Endothelial cell of umbilical vein (primary cell): ENCODE measurements around the gene PIK3R1. TPM values are rescaled to one million over a fixed set of nuclear protein-coding genes. Genes with fewer than 3 reads are reported as not detected.

Experiments used
- BruUV-seq: library from RNA; stranded (reverse); fragments of 400-500 nt; replicated peaks from 2 replicates; lab custom pipeline; 2021; lab: Mats Ljungman, UMichigan
- CTCF ChIA-PET: fragments of 300-600, 350-600 bp; sonication (Branson Sonifier 250); formaldehyde crosslinking; loops from one replicate; lab custom pipeline; 2021; ENCODE audit warnings: antibody characterized with exemption, inconsistent platforms; lab: Charles Lee
- POLR2A ChIA-PET: fragments of 300-600, 350-600 bp; sonication (Branson Sonifier 250); formaldehyde crosslinking; loops from one replicate; lab custom pipeline; 2021; ENCODE audit warnings: antibody characterized with exemption, inconsistent platforms; lab: Charles Lee
- DNase-seq: peaks from one replicate; pipeline ENCODE4 v3.0.0-alpha.2; 2011; ENCODE audit warnings: low read depth, low spot score
- FAIRE-seq: peaks from 2 replicates; lab custom pipeline; 2011; peaks lifted over from hg19 to GRCh38; lab: Jason Lieb, UNC
- H2AFZ ChIP-seq: 2 replicates; pipeline ENCODE4 v1.6.0; 2012; ENCODE audit warnings: low read depth, low read length, control low read depth, inconsistent platforms
- H3K27ac ChIP-seq: 2 replicates; pipeline ENCODE4 v1.5.1; 2011; ENCODE audit warnings: low read depth, mild to moderate bottlenecking, control low read depth, low read length, moderate library complexity; ENCODE audit not compliant: insufficient read depth
- H3K27me3 ChIP-seq, 2 experiments: 2 replicates each; pipeline versions ENCODE4 v1.6.0 to v1.6.1; 2011; ENCODE audit warnings: low read length in 2 of 2, mixed read lengths in 1 of 2; ENCODE audit not compliant: control insufficient read depth in 2 of 2, insufficient read depth in 2 of 2
- H3K36me3 ChIP-seq, 2 experiments: 2 replicates in 1 of 2; 3 replicates in 1 of 2; pipeline ENCODE4 v1.5.1; 2011; ENCODE audit warnings: low read length in 2 of 2, mild to moderate bottlenecking in 1 of 2, moderate library complexity in 1 of 2; ENCODE audit not compliant: control insufficient read depth in 2 of 2, insufficient read depth in 2 of 2; ENCODE audit errors: extremely low read depth in 1 of 2
- H3K4me1 ChIP-seq: 3 replicates; pipeline ENCODE4 v1.5.1; 2011; ENCODE audit warnings: mild to moderate bottlenecking, low read length; ENCODE audit not compliant: control insufficient read depth, insufficient read depth; ENCODE audit errors: extremely low read depth
- H3K4me2 ChIP-seq: 2 replicates; pipeline ENCODE4 v1.6.1; 2011; ENCODE audit warnings: low read length, control low read depth, mixed read lengths; ENCODE audit not compliant: insufficient read depth
- H3K4me3 ChIP-seq, 3 experiments: fragments of 200-600 bp in 1 of 3; sonication (generic), shearing (Covaris generic) in 1 of 3; replicated peaks in 1 of 3; 2 replicates each; pipeline ENCODE4 v1.5.1; 2011 to 2016; ENCODE audit warnings: control low read depth in 3 of 3, low read length in 3 of 3, mild to moderate bottlenecking in 2 of 3, inconsistent platforms in 1 of 3, low read depth in 1 of 3, moderate library complexity in 1 of 3; ENCODE audit not compliant: insufficient read depth in 1 of 3
- H3K79me2 ChIP-seq: 2 replicates; pipeline ENCODE4 v1.6.0; 2012; ENCODE audit warnings: low read length, inconsistent platforms; ENCODE audit not compliant: control insufficient read depth, insufficient read depth
- H3K9ac ChIP-seq: replicated peaks from 2 replicates; pipeline ENCODE3; 2011; ENCODE audit warnings: low read length, control low read depth; ENCODE audit not compliant: insufficient read depth; ENCODE audit errors: extremely low read depth
- H3K9me1 ChIP-seq: replicated peaks from 3 replicates; pipeline ENCODE4 v1.6.0; 2011; ENCODE audit warnings: mild to moderate bottlenecking, low read length; ENCODE audit not compliant: control insufficient read depth, insufficient read depth; ENCODE audit errors: extremely low read depth
- H3K9me3 ChIP-seq: replicated peaks from 2 replicates; pipeline ENCODE4 v1.5.1; 2012; ENCODE audit warnings: low read length, inconsistent platforms; ENCODE audit not compliant: control insufficient read depth, insufficient read depth
- H4K20me1 ChIP-seq: replicated peaks from 2 replicates; pipeline ENCODE3; 2011; ENCODE audit warnings: mild to moderate bottlenecking, low read length; ENCODE audit not compliant: control insufficient read depth, insufficient read depth; ENCODE audit errors: extremely low read depth
- EZH2 ChIP-seq: IDR thresholded peaks from 2 replicates; pipeline ENCODE4 v1.6.1; 2012; ENCODE audit warnings: borderline replicate concordance, low read depth, mild to moderate bottlenecking, moderate library complexity, low read length, inconsistent platforms; ENCODE audit not compliant: severe bottlenecking
- FOS ChIP-seq: IDR thresholded peaks from 2 replicates; pipeline ENCODE4 v1.6.1; 2011; ENCODE audit warnings: mild to moderate bottlenecking, low read length, moderate library complexity, borderline replicate concordance; ENCODE audit not compliant: insufficient read depth
- GATA2 ChIP-seq: IDR thresholded peaks from 2 replicates; pipeline ENCODE4 v1.7.0; 2011; ENCODE audit warnings: low read depth, mild to moderate bottlenecking, moderate library complexity, mixed read lengths, low read length; ENCODE audit not compliant: insufficient read length, insufficient read depth
- JUN ChIP-seq: IDR thresholded peaks from 2 replicates; pipeline ENCODE4 v1.6.1; 2011; ENCODE audit warnings: borderline replicate concordance, low read depth; ENCODE audit not compliant: insufficient read length, insufficient read depth
- MYC ChIP-seq: IDR thresholded peaks from one replicate; pipeline ENCODE4 v1.6.1; 2011; ENCODE audit warnings: mild to moderate bottlenecking, low read depth, low read length
- POLR2A ChIP-seq: IDR thresholded peaks from 2 replicates; pipeline ENCODE4 v1.6.1; 2012; ENCODE audit warnings: low read depth, mild to moderate bottlenecking, control low read depth, low read length
- POLR2AphosphoS5 ChIP-seq: IDR thresholded peaks from 2 replicates; pipeline ENCODE4 v1.6.1; 2012; ENCODE audit warnings: low read depth, mild to moderate bottlenecking, control low read depth, low read length, moderate library complexity; ENCODE audit not compliant: insufficient read depth
- dilution Hi-C: fragments of 300-500 bp; cut with MboI; formaldehyde crosslinking; loops from one replicate; pipeline ENCODE4 v1.15.0; 2019; ENCODE audit warnings: low sequenced_read_pairs; ENCODE audit not compliant: extremely low pct_ligation_motif_present
- intact Hi-C: fragments of 100-400 bp; cut with micrococcal nuclease; formaldehyde crosslinking; loops from one replicate; pipeline ENCODE4 v1.10.0; 2022
- polyA plus RNA-seq, 4 experiments: library from polyadenylated mRNA; depleted of rRNA in 3 of 4; stranded (reverse) in 3 of 4; unstranded in 1 of 4; fragments of >200 nt; gene quantifications; 2 replicates each; pipeline versions ENCODE4 v1.2.1 to v1.2.3, GENCODE V29; 2011 to 2012; ENCODE audit warnings: missing spikeins in 1 of 4
- total RNA-seq: library from RNA; stranded (reverse); gene quantifications from 2 replicates; pipeline ENCODE4 v1.2.3, GENCODE V29; 2021
- TF ChIP-seq, protein P1 (sequence below): IDR thresholded peaks from 2 replicates; pipeline ENCODE4 v1.6.1; 2011; ENCODE audit not compliant: insufficient read depth, insufficient read length
- TF ChIP-seq, protein P2 (sequence below), 2 donors: IDR thresholded peaks; 1 replicate in 1 of 2; 2 replicates in 1 of 2; pipeline ENCODE4 v1.5.1; 2011; ENCODE audit warnings: low read length in 2 of 2, mild to moderate bottlenecking in 2 of 2, moderate library complexity in 2 of 2, control low read depth in 1 of 2, inconsistent platforms in 1 of 2, low read depth in 1 of 2; ENCODE audit not compliant: insufficient read depth in 1 of 2; ENCODE audit errors: extremely low read depth in 1 of 2

Gene PIK3R1
- total and polyA plus RNA-seq, 2 donors (not counting 3 experiments of a cell fraction or from before 2014, with no cell fraction given): 2.8 to 30.0 TPM

DNA sequence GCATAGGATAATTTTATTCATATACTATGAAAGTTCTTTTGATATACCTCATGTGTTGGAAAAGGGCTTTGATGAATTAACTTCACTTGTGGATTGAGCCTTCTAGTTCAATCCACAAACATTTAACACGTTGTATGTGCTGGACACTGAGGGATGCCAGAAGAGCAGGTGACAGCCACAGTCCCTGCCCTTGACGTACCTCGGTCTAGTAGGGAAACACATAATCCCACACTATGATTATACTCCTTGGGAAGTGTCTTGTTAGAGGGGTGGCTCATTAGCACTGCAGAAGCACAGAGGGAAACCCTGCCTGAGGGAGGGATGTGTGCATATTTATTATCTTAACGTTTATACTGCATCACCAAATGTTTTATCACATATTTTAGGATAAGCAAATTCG, 61.2 kb downstream of the PIK3R1 start:
- TF ChIP-seq POLR2AphosphoS5 (no peak), EZH2 (no peak), FOS (no peak), GATA2 (no peak), POLR2A (no peak), MYC (no peak), JUN (no peak)
- TF ChIP-seq, protein P1, sequence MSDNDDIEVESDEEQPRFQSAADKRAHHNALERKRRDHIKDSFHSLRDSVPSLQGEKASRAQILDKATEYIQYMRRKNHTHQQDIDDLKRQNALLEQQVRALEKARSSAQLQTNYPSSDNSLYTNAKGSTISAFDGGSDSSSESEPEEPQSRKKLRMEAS: no peak
- TF ChIP-seq, protein P2, sequence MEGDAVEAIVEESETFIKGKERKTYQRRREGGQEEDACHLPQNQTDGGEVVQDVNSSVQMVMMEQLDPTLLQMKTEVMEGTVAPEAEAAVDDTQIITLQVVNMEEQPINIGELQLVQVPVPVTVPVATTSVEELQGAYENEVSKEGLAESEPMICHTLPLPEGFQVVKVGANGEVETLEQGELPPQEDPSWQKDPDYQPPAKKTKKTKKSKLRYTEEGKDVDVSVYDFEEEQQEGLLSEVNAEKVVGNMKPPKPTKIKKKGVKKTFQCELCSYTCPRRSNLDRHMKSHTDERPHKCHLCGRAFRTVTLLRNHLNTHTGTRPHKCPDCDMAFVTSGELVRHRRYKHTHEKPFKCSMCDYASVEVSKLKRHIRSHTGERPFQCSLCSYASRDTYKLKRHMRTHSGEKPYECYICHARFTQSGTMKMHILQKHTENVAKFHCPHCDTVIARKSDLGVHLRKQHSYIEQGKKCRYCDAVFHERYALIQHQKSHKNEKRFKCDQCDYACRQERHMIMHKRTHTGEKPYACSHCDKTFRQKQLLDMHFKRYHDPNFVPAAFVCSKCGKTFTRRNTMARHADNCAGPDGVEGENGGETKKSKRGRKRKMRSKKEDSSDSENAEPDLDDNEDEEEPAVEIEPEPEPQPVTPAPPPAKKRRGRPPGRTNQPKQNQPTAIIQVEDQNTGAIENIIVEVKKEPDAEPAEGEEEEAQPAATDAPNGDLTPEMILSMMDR (IDR thresholded peaks at IDR 0.05; ENCODE audit: extremely low read depth in 1 of 2, insufficient read depth in 1 of 2, low read depth in 1 of 2, low read length in 2 of 2): no peak
- Histone ChIP-seq H3K9me3 (no peaks in the 10 kb centered on the region), H3K4me2 (no peak overlapping the region), H3K36me3 (peaks cover 12 to 24% of the 10 kb centered on the region in 2 experiments), H3K4me1 (no peaks in the 10 kb centered on the region), H4K20me1 (no peaks in the 10 kb centered on the region), H3K79me2 (no peaks in the 10 kb centered on the region), H3K27me3 (no peaks in the 10 kb centered on the region), H3K27ac (no peak overlapping the region), H3K9ac (no peak overlapping the region), H3K9me1 (no peaks in the 10 kb centered on the region), H2AFZ (no peak overlapping the region), H3K4me3 (no peak overlapping the region)
- DNase-seq (no peak), FAIRE-seq (no peak)
- dilution Hi-C loops (no loop called here), intact Hi-C loops (no loop called here)
- BruUV-seq: no TSS peak
- CTCF ChIA-PET: no interaction called here
- POLR2A ChIA-PET: no interaction called here
